Measurements from ENCODE around the gene ATP5F1E.
"Not testable (repeated sequence)": the region's sequence is repeated elsewhere in the genome, so short reads cannot be mapped to it uniquely, and the experiment has no call there.

ATP5F1E gene

GRCh38 chr20:58988565-58988882, 43.6 kb downstream of the ATP5F1E start:
- no peak for DNase-seq

- no peak for DNase-seq
Measured at GRCh38 chr20:58987790-58988564, 44.2 kb downstream of the ATP5F1E start.

- no peak for DNase-seq
Measured at GRCh38 chr20:58986968-58987517, 45.1 kb downstream of the ATP5F1E start.

- no peak for DNase-seq
Measured at GRCh38 chr20:58986286-58986967, 45.7 kb downstream of the ATP5F1E start.

GRCh38 chr20:58985656-58986055, 46.5 kb downstream of the ATP5F1E start:
- DNase-seq = no peak

- no peak for DNase-seq
Measured at GRCh38 chr20:58984691-58985090, 47.4 kb downstream of the ATP5F1E start.

- not testable (repeated sequence) for DNase-seq
Measured at GRCh38 chr20:58983115-58983468, 49.0 kb downstream of the ATP5F1E start.

GRCh38 chr20:58982406-58983114, 49.6 kb downstream of the ATP5F1E start:
- DNase-seq = no peak

GRCh38 chr20:58981628-58982364, 50.3 kb downstream of the ATP5F1E start:
- peak in 1 of 3 experiments; percentile 69 for DNase-seq

- DNase-seq = peak; percentile 86 to 94 (median 91)
Measured at GRCh38 chr20:58980711-58981627, 51.2 kb downstream of the ATP5F1E start, which contains the start of gene NELFCD. NELFCD (plus strand) TSS chr20:58981256; CDS start chr20:58981310, 54 bp downstream.

GRCh38 chr20:58978351-58979190, 53.6 kb downstream of the ATP5F1E start:
- DNase-seq = no peak

GRCh38 chr20:58976061-58976730, 55.9 kb downstream of the ATP5F1E start:
- no peak for DNase-seq
